H9 (cell line): Measurements from ENCODE around the gene KIAA1958. TPM values are rescaled to one million over a fixed set of nuclear protein-coding genes. Genes with fewer than 3 reads are reported as not detected.

Experiments used
- DNase-seq: peaks from one replicate; pipeline ENCODE4 v3.0.0-alpha.2; 2017
- H2AFZ ChIP-seq: one replicate; pipeline ENCODE4 v1.6.1; 2013; ENCODE audit warnings: mild to moderate bottlenecking, low read length, control low read depth, moderate library complexity
- H2AK5ac ChIP-seq: 2 replicates; pipeline ENCODE4 v1.6.1; 2013; ENCODE audit warnings: low read length, control low read depth, mixed read lengths; ENCODE audit not compliant: insufficient read length
- H2BK120ac ChIP-seq: one replicate; pipeline ENCODE4 v1.6.1; 2013; ENCODE audit warnings: low read depth, mild to moderate bottlenecking, low read length, control low read depth, inconsistent platforms; ENCODE audit not compliant: poor library complexity, severe bottlenecking
- H2BK12ac ChIP-seq: 2 replicates; pipeline ENCODE4 v1.6.1; 2013; ENCODE audit warnings: low read length, control low read depth, mixed read lengths, low read depth; ENCODE audit not compliant: insufficient read length
- H2BK15ac ChIP-seq: 2 replicates; pipeline ENCODE4 v1.6.1; 2013; ENCODE audit warnings: low read depth, low read length, control low read depth
- H2BK20ac ChIP-seq: one replicate; pipeline ENCODE4 v1.6.1; 2013; ENCODE audit warnings: low read depth, mild to moderate bottlenecking, low read length, control low read depth, inconsistent platforms; ENCODE audit not compliant: poor library complexity, severe bottlenecking
- H2BK5ac ChIP-seq: 2 replicates; pipeline ENCODE4 v1.6.1; 2013; ENCODE audit warnings: low read length, control low read depth, mixed read lengths; ENCODE audit not compliant: insufficient read length
- H3K14ac ChIP-seq: 2 replicates; pipeline ENCODE4 v1.6.1; 2013; ENCODE audit warnings: low read length, control low read depth; ENCODE audit not compliant: insufficient read depth
- H3K18ac ChIP-seq: 2 replicates; pipeline ENCODE4 v1.6.1; 2013; ENCODE audit warnings: low read depth, mild to moderate bottlenecking, mixed read lengths, low read length, control low read depth; ENCODE audit not compliant: insufficient read length
- H3K23ac ChIP-seq: 2 replicates; pipeline ENCODE4 v1.6.1; 2013; ENCODE audit warnings: low read length, control low read depth, mixed read lengths, low read depth; ENCODE audit not compliant: insufficient read length
- H3K23me2 ChIP-seq: 2 replicates; pipeline ENCODE4 v1.6.1; 2013; ENCODE audit warnings: low read depth, mild to moderate bottlenecking, mixed read lengths, low read length, control low read depth; ENCODE audit not compliant: insufficient read length, poor library complexity, severe bottlenecking
- H3K27ac ChIP-seq: 2 replicates; pipeline ENCODE4 v1.5.1; 2013; ENCODE audit warnings: low read length, control low read depth, mixed read lengths, low read depth; ENCODE audit not compliant: insufficient read length
- H3K27me3 ChIP-seq: 2 replicates; pipeline ENCODE4 v1.6.1; 2013; ENCODE audit warnings: low read length, control low read depth, inconsistent platforms; ENCODE audit not compliant: insufficient read depth
- H3K4ac ChIP-seq: 2 replicates; pipeline ENCODE4 v1.6.1; 2013; ENCODE audit warnings: low read depth, mild to moderate bottlenecking, control low read depth, inconsistent platforms, low read length, moderate library complexity
- H3K4me1 ChIP-seq: 2 replicates; pipeline ENCODE4 v1.6.1; 2013; ENCODE audit warnings: low read length, control low read depth, inconsistent platforms; ENCODE audit not compliant: insufficient read depth
- H3K4me2 ChIP-seq: 2 replicates; pipeline ENCODE4 v1.6.1; 2013; ENCODE audit warnings: low read length, control low read depth, mixed read lengths; ENCODE audit not compliant: insufficient read length, insufficient read depth
- H3K56ac ChIP-seq: 2 replicates; pipeline ENCODE4 v1.6.1; 2013; ENCODE audit warnings: low read depth, mild to moderate bottlenecking, mixed read lengths, low read length, control low read depth; ENCODE audit not compliant: insufficient read length
- H3K79me1 ChIP-seq: 2 replicates; pipeline ENCODE4 v1.6.1; 2013; ENCODE audit warnings: low read depth, mild to moderate bottlenecking, moderate library complexity, low read length, control low read depth, inconsistent platforms; ENCODE audit not compliant: insufficient read depth, poor library complexity, severe bottlenecking
- H3K79me2 ChIP-seq: 2 replicates; pipeline ENCODE4 v1.6.1; 2013; ENCODE audit warnings: low read length, control low read depth, inconsistent platforms; ENCODE audit not compliant: insufficient read depth
- H3K9ac ChIP-seq: 2 replicates; pipeline ENCODE4 v1.6.1; 2013; ENCODE audit warnings: low read length, control low read depth, mixed read lengths; ENCODE audit not compliant: insufficient read length; ENCODE audit errors: extremely low read depth
- H3K9me3 ChIP-seq: one replicate; pipeline ENCODE4 v1.6.1; 2013; ENCODE audit warnings: low read depth, low read length, inconsistent platforms; ENCODE audit not compliant: control insufficient read depth
- H3T11ph ChIP-seq: one replicate; pipeline ENCODE4 v1.6.1; 2013; ENCODE audit warnings: mild to moderate bottlenecking, low read length, control low read depth, inconsistent platforms
- H4K20me1 ChIP-seq: one replicate; pipeline ENCODE4 v1.6.1; 2013; ENCODE audit not compliant: control insufficient read depth, insufficient read length, insufficient read depth
- H4K5ac ChIP-seq: 2 replicates; pipeline ENCODE4 v1.6.1; 2013; ENCODE audit warnings: low read depth, mild to moderate bottlenecking, mixed read lengths, low read length, control low read depth; ENCODE audit not compliant: insufficient read length
- H4K8ac ChIP-seq: replicated peaks from 2 replicates; pipeline ENCODE4 v1.6.1; 2013; ENCODE audit warnings: low read length, control low read depth, mixed read lengths, low read depth; ENCODE audit not compliant: insufficient read length
- H4K91ac ChIP-seq: 2 replicates; pipeline ENCODE4 v1.6.1; 2013; ENCODE audit warnings: low read depth, mild to moderate bottlenecking, moderate library complexity, mixed read lengths, low read length, control low read depth; ENCODE audit not compliant: insufficient read length
- H3K27ac Mint-ChIP-seq, 3 experiments: 2 replicates in 2 of 3; 3 replicates in 1 of 3; pipeline ENCODE4 v1.8.0; 2020 to 2021; ENCODE audit warnings: mixed read lengths in 3 of 3, mild to moderate bottlenecking in 1 of 3, moderate library complexity in 1 of 3
- H3K27me3 Mint-ChIP-seq: 2 replicates; pipeline ENCODE4 v1.8.0; 2021; ENCODE audit warnings: low read depth, mild to moderate bottlenecking, moderate library complexity, mixed read lengths
- H3K36me3 Mint-ChIP-seq, 3 experiments: 2 replicates in 2 of 3; 3 replicates in 1 of 3; pipeline ENCODE4 v1.8.0; 2020 to 2021; ENCODE audit warnings: low read depth in 3 of 3, mixed read lengths in 3 of 3; ENCODE audit not compliant: insufficient read depth in 1 of 3
- H3K4me1 Mint-ChIP-seq, 2 experiments: 2 replicates each; pipeline ENCODE4 v1.8.0; 2020; ENCODE audit warnings: mixed read lengths in 2 of 2
- H3K4me3 Mint-ChIP-seq, 2 experiments: 2 replicates in 1 of 2; 3 replicates in 1 of 2; pipeline ENCODE4 v1.8.0; 2020 to 2021; ENCODE audit warnings: mild to moderate bottlenecking in 2 of 2, mixed read lengths in 2 of 2, moderate library complexity in 1 of 2
- H3K9me3 Mint-ChIP-seq, 2 experiments: 2 replicates in 1 of 2; 3 replicates in 1 of 2; pipeline ENCODE4 v1.8.0; 2020; ENCODE audit warnings: mild to moderate bottlenecking in 2 of 2, mixed read lengths in 2 of 2, moderate library complexity in 1 of 2
- CTCF ChIP-seq: fragments of 200-600 bp; sonication (generic); conservative IDR thresholded peaks from 3 replicates; pipeline ENCODE4 v1.8.0; 2021; ENCODE audit warnings: antibody characterized with exemption, mild to moderate bottlenecking
- WGBS: extraction: QIAGEN DNeasy Blood & Tissue Kit; methylation state at CpG from one replicate; pipeline ENCODE4 v1.1.7; 2013; ENCODE audit warnings: missing lambda C conversion rate, low lambda C conversion rate, mixed read lengths; ENCODE audit not compliant: insufficient read length; ENCODE audit errors: extremely low coverage; 5-methylcytosine and 5-hydroxymethylcytosine counted together
- total RNA-seq: library from RNA; stranded (reverse); gene quantifications from 2 replicates; pipeline ENCODE4 v1.2.1, GENCODE V29; 2021

Gene KIAA1958
- total RNA-seq, 1 experiment from 2014 or later, result 34.0 TPM

GRCh38 chr9:112494153-112494552, 7.5 kb downstream of the KIAA1958 start:
- Histone ChIP-seq H3K4ac (no peak overlapping the region), H3T11ph (no peak overlapping the region), H3K27me3 (no peaks in the 10 kb centered on the region), H3K18ac (no peak overlapping the region), H2AFZ (no peak overlapping the region), H3K27ac (no peak overlapping the region), H2AK5ac (no peak overlapping the region), H4K20me1 (no peaks in the 10 kb centered on the region), H3K9ac (no peak overlapping the region), H4K5ac (no peak overlapping the region), H3K4me1 (peaks cover 5% of the 10 kb centered on the region; the same call in 1 of the 2 replicates), H2BK15ac (no peak overlapping the region), H2BK12ac (no peak overlapping the region), H3K14ac (no peak overlapping the region), H3K9me3 (no peaks in the 10 kb centered on the region), H4K8ac (no peak overlapping the region), H3K79me2 (peaks cover 36% of the 10 kb centered on the region; the same call in 1 of the 2 replicates), H3K4me2 (no peak overlapping the region), H2BK20ac (no peak overlapping the region), H3K23ac (no peak overlapping the region), H3K79me1 (no peaks in the 10 kb centered on the region), H3K23me2 (no peaks in the 10 kb centered on the region), H4K91ac (no peak overlapping the region), H2BK120ac (no peak overlapping the region), H2BK5ac (no peak overlapping the region), H3K56ac (no peak overlapping the region)
- TF ChIP-seq CTCF, result no peak
- no peak overlapping the region for H3K27ac Mint-ChIP-seq
- no peak overlapping the region for H3K4me3 Mint-ChIP-seq
- no peaks in the 10 kb centered on the region for H3K27me3 Mint-ChIP-seq
- H3K9me3 Mint-ChIP-seq, result peaks cover 21 to 26% of the 10 kb centered on the region in 2 experiments
- H3K36me3 Mint-ChIP-seq, result peaks cover 38 to 50% (median 39%) of the 10 kb centered on the region in 3 experiments
- H3K4me1 Mint-ChIP-seq, result peaks cover 41 to 51% of the 10 kb centered on the region in 2 experiments
- WGBS, result no CpG with 5 or more reads among the region's 1 CpG
- no peak for DNase-seq
